ENCODE results near the gene DNAH9.

DNAH9 gene

DNA sequence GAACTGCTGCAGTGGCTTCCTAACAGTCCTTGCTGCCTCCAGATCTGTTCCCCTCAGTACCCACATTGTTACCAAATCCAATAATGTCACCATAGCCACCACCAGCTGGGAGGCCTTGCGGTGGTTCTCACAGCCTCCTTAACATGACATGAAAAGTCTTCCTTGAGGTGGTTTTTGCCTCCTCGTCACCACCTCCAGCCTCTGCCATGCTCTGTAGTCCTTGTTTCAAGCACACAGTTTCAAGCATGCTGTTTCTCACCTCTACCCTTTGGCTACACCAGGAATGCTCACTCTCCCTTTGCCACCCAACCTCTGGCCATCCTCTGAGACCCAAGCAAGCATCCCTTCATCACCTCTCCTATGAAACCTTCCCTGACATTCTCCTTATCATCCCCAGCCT, 47.2 kb downstream of the DNAH9 start:
- no peak overlapping the region for H2AK5ac ChIP-seq (ENCODE audit: low read length)
- H3K4ac ChIP-seq (ENCODE audit: low read depth, low read length) = no peak overlapping the region
- H2BK120ac ChIP-seq (ENCODE audit: low read depth, low read length) = no peak overlapping the region
- no peak overlapping the region for H3K27ac ChIP-seq (ENCODE audit: low read depth, low read length)
- H3K4me2 ChIP-seq (ENCODE audit: low read length) = no peak overlapping the region
- no peaks in the 10 kb centered on the region for H3K36me3 ChIP-seq (ENCODE audit: control insufficient read depth, insufficient read depth, low read length)
- H4K8ac ChIP-seq (ENCODE audit: low read depth, low read length) = no peak overlapping the region
- no peak overlapping the region for H3K23ac ChIP-seq (ENCODE audit: low read length)
- DNase-seq = no peak
- H3K18ac ChIP-seq (ENCODE audit: low read length) = no peak overlapping the region
- H3K79me1 ChIP-seq (ENCODE audit: low read length) = no peaks in the 10 kb centered on the region
- no peaks in the 10 kb centered on the region for H3K4me1 ChIP-seq (ENCODE audit: control insufficient read depth, low read depth, low read length)
- H2BK5ac ChIP-seq (ENCODE audit: low read length) = no peak overlapping the region
- WGBS (ENCODE audit: extremely low coverage, insufficient coverage, low lambda C conversion rate) = no CpG with 5 or more reads among the region's 2 CpGs
- H3K79me2 ChIP-seq (ENCODE audit: control insufficient read depth, insufficient read depth, low read length) = no peaks in the 10 kb centered on the region
- no peak overlapping the region for H4K5ac ChIP-seq (ENCODE audit: low read length)
- H2BK15ac ChIP-seq (replicated peaks; ENCODE audit: low read depth) = no peak overlapping the region
- H3K9ac ChIP-seq (ENCODE audit: low read length) = no peak overlapping the region
- H3K27me3 ChIP-seq (ENCODE audit: insufficient read depth, low read length, poor library complexity) = no peaks in the 10 kb centered on the region
- H3K4me3 ChIP-seq (ENCODE audit: low read length) = no peak overlapping the region
- no peak overlapping the region for H3K56ac ChIP-seq (ENCODE audit: low read length)

GRCh38 chr17:11651089-11651488, 52.8 kb downstream of the DNAH9 start:
- no peak overlapping the region for H3K9ac ChIP-seq (ENCODE audit: low read length)
- no peak overlapping the region for H3K23ac ChIP-seq (ENCODE audit: low read length)
- DNase-seq = no peak
- no peak overlapping the region for H3K4me3 ChIP-seq (ENCODE audit: low read length)
- H3K4me1 ChIP-seq (ENCODE audit: control insufficient read depth, low read depth, low read length) = no peaks in the 10 kb centered on the region
- no peak overlapping the region for H3K27ac ChIP-seq (ENCODE audit: low read depth, low read length)
- no peak overlapping the region for H4K8ac ChIP-seq (ENCODE audit: low read depth, low read length)
- H3K79me2 ChIP-seq (ENCODE audit: control insufficient read depth, insufficient read depth, low read length) = no peaks in the 10 kb centered on the region
- no peak overlapping the region for H2BK120ac ChIP-seq (ENCODE audit: low read depth, low read length)
- no peaks in the 10 kb centered on the region for H3K27me3 ChIP-seq (ENCODE audit: insufficient read depth, low read length, poor library complexity)
- no peak overlapping the region for H2AK5ac ChIP-seq (ENCODE audit: low read length)
- H2BK15ac ChIP-seq (replicated peaks; ENCODE audit: low read depth) = no peak overlapping the region
- no peak overlapping the region for H3K4me2 ChIP-seq (ENCODE audit: low read length)
- no peak overlapping the region for H3K56ac ChIP-seq (ENCODE audit: low read length)
- H3K4ac ChIP-seq (ENCODE audit: low read depth, low read length) = no peak overlapping the region
- H2BK5ac ChIP-seq (ENCODE audit: low read length) = no peak overlapping the region
- no peaks in the 10 kb centered on the region for H3K36me3 ChIP-seq (ENCODE audit: control insufficient read depth, insufficient read depth, low read length)
- no CpG with 5 or more reads among the region's 3 CpGs for WGBS (ENCODE audit: extremely low coverage, insufficient coverage, low lambda C conversion rate)
- no peak overlapping the region for H3K18ac ChIP-seq (ENCODE audit: low read length)
- H4K5ac ChIP-seq (ENCODE audit: low read length) = no peak overlapping the region
- no peaks in the 10 kb centered on the region for H3K79me1 ChIP-seq (ENCODE audit: low read length)

- Histone ChIP-seq H2BK120ac (ENCODE audit: low read depth, low read length) (no peak overlapping the region), H4K8ac (ENCODE audit: low read depth, low read length) (no peak overlapping the region), H3K27ac (ENCODE audit: low read depth, low read length) (no peak overlapping the region), H3K27me3 (ENCODE audit: insufficient read depth, low read length, poor library complexity) (no peaks in the 10 kb centered on the region), H3K4me1 (ENCODE audit: control insufficient read depth, low read depth, low read length) (no peaks in the 10 kb centered on the region), H3K4me3 (ENCODE audit: low read length) (no peak overlapping the region), H3K79me2 (ENCODE audit: control insufficient read depth, insufficient read depth, low read length) (no peaks in the 10 kb centered on the region), H3K9ac (ENCODE audit: low read length) (no peak overlapping the region), H3K79me1 (ENCODE audit: low read length) (no peaks in the 10 kb centered on the region), H3K36me3 (ENCODE audit: control insufficient read depth, insufficient read depth, low read length) (no peaks in the 10 kb centered on the region), H3K4ac (ENCODE audit: low read depth, low read length) (no peak overlapping the region), H3K23ac (ENCODE audit: low read length) (no peak overlapping the region), H3K18ac (ENCODE audit: low read length) (no peak overlapping the region), H2BK5ac (ENCODE audit: low read length) (no peak overlapping the region), H2BK15ac (replicated peaks; ENCODE audit: low read depth) (no peak overlapping the region), H3K56ac (ENCODE audit: low read length) (no peak overlapping the region), H4K5ac (ENCODE audit: low read length) (no peak overlapping the region), H3K4me2 (ENCODE audit: low read length) (no peak overlapping the region), H2AK5ac (ENCODE audit: low read length) (no peak overlapping the region)
- no CpG with 5 or more reads among the region's 1 CpG for WGBS (ENCODE audit: extremely low coverage, insufficient coverage, low lambda C conversion rate)
- peak; percentile 62 for DNase-seq
These were observed 70.3 kb downstream of the DNAH9 start for GRCh38 chr17:11668618-11669017.

DNA sequence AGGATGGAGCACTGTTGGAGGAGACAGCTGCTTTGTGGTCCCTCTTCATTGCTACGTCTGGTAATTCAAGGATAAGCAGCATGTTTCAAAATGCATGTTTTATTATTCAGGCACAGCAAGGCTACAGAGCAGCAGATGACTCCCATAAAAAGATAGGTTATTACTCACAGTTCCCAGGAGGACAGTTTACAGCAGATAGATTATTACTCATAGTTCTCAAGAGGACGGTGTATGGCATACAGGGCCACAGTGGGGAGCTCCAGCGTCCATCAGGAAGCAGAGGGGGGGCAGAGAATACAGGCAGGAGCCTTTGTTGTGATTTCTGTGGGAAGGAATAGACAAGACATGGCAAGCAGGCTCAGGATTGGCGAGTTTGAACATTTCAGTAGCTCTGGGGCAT, 72.9 kb downstream of the DNAH9 start:
- Histone ChIP-seq H3K4me2 (ENCODE audit: low read length) (no peak overlapping the region), H2BK120ac (ENCODE audit: low read depth, low read length) (no peak overlapping the region), H3K23ac (ENCODE audit: low read length) (no peak overlapping the region), H3K27me3 (ENCODE audit: insufficient read depth, low read length, poor library complexity) (no peaks in the 10 kb centered on the region), H3K27ac (ENCODE audit: low read depth, low read length) (no peak overlapping the region), H3K4me3 (ENCODE audit: low read length) (no peak overlapping the region), H3K79me1 (ENCODE audit: low read length) (no peaks in the 10 kb centered on the region), H4K8ac (ENCODE audit: low read depth, low read length) (no peak overlapping the region), H3K4me1 (ENCODE audit: control insufficient read depth, low read depth, low read length) (no peaks in the 10 kb centered on the region), H2BK5ac (ENCODE audit: low read length) (no peak overlapping the region), H3K79me2 (ENCODE audit: control insufficient read depth, insufficient read depth, low read length) (no peaks in the 10 kb centered on the region), H3K18ac (ENCODE audit: low read length) (no peak overlapping the region), H3K36me3 (ENCODE audit: control insufficient read depth, insufficient read depth, low read length) (no peaks in the 10 kb centered on the region), H3K56ac (ENCODE audit: low read length) (no peak overlapping the region), H2BK15ac (replicated peaks; ENCODE audit: low read depth) (no peak overlapping the region), H3K9ac (ENCODE audit: low read length) (no peak overlapping the region), H3K4ac (ENCODE audit: low read depth, low read length) (no peak overlapping the region), H2AK5ac (ENCODE audit: low read length) (no peak overlapping the region), H4K5ac (ENCODE audit: low read length) (no peak overlapping the region)
- WGBS (ENCODE audit: extremely low coverage, insufficient coverage, low lambda C conversion rate) = no CpG with 5 or more reads among the region's 4 CpGs
- no peak for DNase-seq

DNA sequence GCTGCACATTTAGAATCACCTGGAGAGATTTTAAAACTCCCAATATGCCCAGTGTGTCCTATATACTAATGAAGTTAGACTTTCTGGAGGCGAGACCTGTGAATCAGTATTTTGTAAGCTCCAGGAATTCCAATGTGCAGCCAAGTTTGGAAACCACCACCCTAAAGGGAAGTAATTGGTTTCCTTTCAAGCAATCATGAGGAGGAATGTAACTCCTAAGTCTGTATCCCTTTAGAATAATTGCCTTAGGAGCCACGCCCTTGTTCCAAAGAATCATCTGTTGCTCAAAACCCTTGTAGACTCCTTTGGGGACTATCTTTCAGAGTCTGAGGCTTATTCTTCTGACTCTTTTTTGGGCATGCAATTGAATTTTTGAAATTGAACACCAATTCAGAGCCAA, 84.4 kb downstream of the DNAH9 start:
- H3K18ac ChIP-seq (ENCODE audit: low read length) = no peak overlapping the region
- H2BK120ac ChIP-seq (ENCODE audit: low read depth, low read length) = no peak overlapping the region
- no peak overlapping the region for H3K4me3 ChIP-seq (ENCODE audit: low read length)
- no peak overlapping the region for H4K5ac ChIP-seq (ENCODE audit: low read length)
- no peaks in the 10 kb centered on the region for H3K36me3 ChIP-seq (ENCODE audit: control insufficient read depth, insufficient read depth, low read length)
- H3K4me1 ChIP-seq (ENCODE audit: control insufficient read depth, low read depth, low read length) = no peaks in the 10 kb centered on the region
- H3K4me2 ChIP-seq (ENCODE audit: low read length) = no peak overlapping the region
- H3K4ac ChIP-seq (ENCODE audit: low read depth, low read length) = no peak overlapping the region
- no peak overlapping the region for H2BK15ac ChIP-seq (replicated peaks; ENCODE audit: low read depth)
- H3K79me1 ChIP-seq (ENCODE audit: low read length) = no peaks in the 10 kb centered on the region
- no peak overlapping the region for H4K8ac ChIP-seq (ENCODE audit: low read depth, low read length)
- no peak overlapping the region for H3K23ac ChIP-seq (ENCODE audit: low read length)
- WGBS (ENCODE audit: extremely low coverage, insufficient coverage, low lambda C conversion rate) = no CpG with 5 or more reads among the region's 2 CpGs
- no peaks in the 10 kb centered on the region for H3K27me3 ChIP-seq (ENCODE audit: insufficient read depth, low read length, poor library complexity)
- no peak overlapping the region for H2AK5ac ChIP-seq (ENCODE audit: low read length)
- DNase-seq = no peak
- H2BK5ac ChIP-seq (ENCODE audit: low read length) = no peak overlapping the region
- no peak overlapping the region for H3K27ac ChIP-seq (ENCODE audit: low read depth, low read length)
- H3K9ac ChIP-seq (ENCODE audit: low read length) = no peak overlapping the region
- no peak overlapping the region for H3K56ac ChIP-seq (ENCODE audit: low read length)
- H3K79me2 ChIP-seq (ENCODE audit: control insufficient read depth, insufficient read depth, low read length) = no peaks in the 10 kb centered on the region

- Histone ChIP-seq H4K5ac (ENCODE audit: low read length) (no peak overlapping the region), H3K4ac (ENCODE audit: low read depth, low read length) (no peak overlapping the region), H3K27ac (ENCODE audit: low read depth, low read length) (no peak overlapping the region), H3K23ac (ENCODE audit: low read length) (no peak overlapping the region), H3K4me3 (ENCODE audit: low read length) (no peak overlapping the region), H2BK5ac (ENCODE audit: low read length) (no peak overlapping the region), H2BK15ac (replicated peaks; ENCODE audit: low read depth) (no peak overlapping the region), H2AK5ac (ENCODE audit: low read length) (no peak overlapping the region), H2BK120ac (ENCODE audit: low read depth, low read length) (no peak overlapping the region), H4K8ac (ENCODE audit: low read depth, low read length) (no peak overlapping the region), H3K4me2 (ENCODE audit: low read length) (no peak overlapping the region), H3K27me3 (ENCODE audit: insufficient read depth, low read length, poor library complexity) (no peaks in the 10 kb centered on the region), H3K9ac (ENCODE audit: low read length) (no peak overlapping the region), H3K36me3 (ENCODE audit: control insufficient read depth, insufficient read depth, low read length) (no peaks in the 10 kb centered on the region), H3K79me2 (ENCODE audit: control insufficient read depth, insufficient read depth, low read length) (no peaks in the 10 kb centered on the region), H3K18ac (ENCODE audit: low read length) (no peak overlapping the region), H3K56ac (ENCODE audit: low read length) (no peak overlapping the region), H3K79me1 (ENCODE audit: low read length) (no peaks in the 10 kb centered on the region), H3K4me1 (ENCODE audit: control insufficient read depth, low read depth, low read length) (no peaks in the 10 kb centered on the region)
- WGBS (ENCODE audit: extremely low coverage, insufficient coverage, low lambda C conversion rate) = no CpG with 5 or more reads among the region's 5 CpGs
- DNase-seq = no peak
These were observed 92.4 kb downstream of the DNAH9 start for GRCh38 chr17:11690681-11691080.

Data from mesendoderm (in vitro differentiated cells).